Inferior parietal cortex (tissue), 1 donor: ENCODE results near the gene TMCC3.

Source experiments
- DNase-seq: peaks from one replicate; pipeline ENCODE4 v3.0.0-alpha.2; 2016; ENCODE audit errors: extremely low spot score

TMCC3 gene

GRCh38 chr12:94673496-94673895 lies 23.1 kb upstream of the TMCC3 start:
- DNase-seq = no peak

- no peak for DNase-seq
Observed at GRCh38 chr12:94671917-94672316, 21.6 kb upstream of the TMCC3 start.

DNA sequence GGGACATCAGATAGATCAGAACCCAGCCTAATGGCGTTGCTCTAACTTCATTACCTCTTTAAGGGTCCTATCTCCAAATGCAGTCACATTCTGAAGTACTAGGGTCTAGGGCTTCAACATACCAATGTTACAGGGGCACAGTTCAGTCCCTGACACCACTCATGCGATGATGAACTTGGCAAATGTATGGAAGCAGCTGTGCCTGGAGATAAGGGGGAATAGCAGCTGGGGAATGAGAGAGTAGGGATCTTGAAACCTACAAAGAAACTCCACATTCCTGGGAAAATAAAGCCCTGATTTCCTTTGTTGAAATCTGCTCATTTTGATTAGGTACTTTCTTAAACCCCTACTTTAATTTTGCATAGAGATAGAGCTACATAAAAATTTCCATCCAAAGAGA lies 20.5 kb upstream of the TMCC3 start:
- DNase-seq = no peak

DNA sequence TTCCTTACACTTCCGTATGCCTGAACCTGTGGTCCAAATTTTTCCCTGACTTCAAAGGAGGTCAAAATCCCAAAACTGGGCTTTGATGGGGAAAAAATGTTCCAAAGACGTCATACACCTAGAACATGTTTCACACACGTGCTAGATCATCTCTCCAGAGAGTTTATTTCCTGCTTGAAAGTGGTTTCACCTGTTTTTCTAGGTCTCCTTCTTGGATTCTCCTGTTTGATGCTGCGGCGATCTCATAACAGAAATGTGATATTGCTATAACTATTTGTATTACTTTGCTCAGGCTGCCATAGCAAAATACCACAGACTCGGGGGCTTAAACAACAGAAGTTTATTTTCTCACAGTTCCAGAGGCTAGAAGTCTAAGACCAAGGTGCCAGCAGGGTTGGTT lies 19.7 kb upstream of the TMCC3 start:
- DNase-seq = no peak

DNA sequence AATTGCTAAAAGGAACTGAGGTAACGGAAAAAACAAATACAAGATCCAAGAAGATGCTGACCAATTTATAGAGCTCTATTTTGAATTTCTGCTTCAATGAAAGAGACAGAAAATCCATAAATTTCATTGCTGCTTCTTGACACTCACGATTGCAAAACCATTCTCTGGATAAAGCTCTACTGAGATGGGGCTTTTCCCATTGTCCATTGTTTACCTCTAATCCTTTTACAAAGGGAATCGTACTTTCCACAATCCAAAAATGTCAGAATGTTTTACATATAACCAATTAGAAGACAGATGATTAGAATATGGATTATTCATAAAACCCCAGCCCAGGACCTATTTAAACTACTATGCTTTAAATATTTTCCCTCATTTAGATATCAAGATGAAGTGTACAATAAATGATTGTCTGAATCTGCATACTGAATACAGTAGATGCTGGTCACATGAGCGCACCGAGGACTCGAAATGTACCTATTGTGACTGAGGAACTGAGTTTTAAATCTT lies 16.7 kb upstream of the TMCC3 start:
- no peak for DNase-seq

DNA sequence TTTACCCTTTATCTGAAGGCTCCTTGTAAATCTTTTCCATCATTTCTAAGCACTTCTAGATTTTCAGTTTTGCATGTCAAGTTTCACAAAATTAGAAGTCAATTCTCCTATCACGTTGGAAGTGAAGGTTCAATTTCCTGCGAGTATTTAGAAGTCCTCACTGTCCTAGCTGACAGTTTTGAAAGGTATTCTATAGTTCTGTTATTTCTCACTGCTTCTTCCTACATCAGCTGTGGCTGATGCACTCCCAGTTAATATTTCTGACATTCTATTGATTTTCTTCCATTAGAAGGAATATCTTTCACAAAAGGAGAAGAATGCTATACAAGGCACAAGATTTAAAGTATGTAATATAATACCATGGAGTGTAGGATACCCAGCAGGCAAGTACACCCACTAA lies 15.8 kb upstream of the TMCC3 start:
- DNase-seq = no peak

- no peak for DNase-seq
Observed at GRCh38 chr12:94663702-94664101, 13.3 kb upstream of the TMCC3 start.

- peak; percentile 58 for DNase-seq
Observed at GRCh38 chr12:94663071-94663470, 12.7 kb upstream of the TMCC3 start.

- no peak for DNase-seq
Observed at GRCh38 chr12:94660436-94660835, 10.1 kb upstream of the TMCC3 start.

DNA sequence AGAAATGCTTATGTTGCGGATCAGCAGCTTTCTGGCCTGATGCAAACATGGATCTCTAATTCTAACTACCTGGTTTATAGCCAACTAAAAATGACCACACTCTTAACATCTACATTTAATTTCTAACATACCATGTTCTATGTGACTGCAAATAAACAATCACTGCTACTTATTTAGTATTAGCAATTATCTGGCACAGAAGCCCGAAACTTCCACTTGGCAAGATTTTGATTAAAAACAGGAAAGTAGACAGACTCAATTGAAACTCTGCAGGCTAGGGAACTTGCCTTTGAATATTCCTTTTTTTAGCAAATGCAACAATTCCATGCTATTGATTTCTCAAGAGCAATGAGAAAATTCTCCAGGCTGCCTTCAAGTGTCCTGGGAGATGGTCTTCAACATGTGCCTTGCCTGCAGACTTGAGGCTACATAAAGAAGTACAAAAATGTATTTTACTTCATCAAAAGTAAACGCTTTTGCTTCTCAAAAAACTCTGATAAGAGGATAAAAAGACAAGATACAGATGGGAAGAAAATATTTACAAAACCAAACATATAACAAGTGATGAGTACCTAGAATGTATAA lies 9.1 kb upstream of the TMCC3 start:
- DNase-seq = no peak

GRCh38 chr12:94658931-94659330 lies 8.6 kb upstream of the TMCC3 start:
- DNase-seq = no peak

- no peak for DNase-seq
Observed at GRCh38 chr12:94656556-94656955, 6.2 kb upstream of the TMCC3 start.

GRCh38 chr12:94649349-94650142 lies 811 bp downstream of the TMCC3 start:
- no peak for DNase-seq

DNA sequence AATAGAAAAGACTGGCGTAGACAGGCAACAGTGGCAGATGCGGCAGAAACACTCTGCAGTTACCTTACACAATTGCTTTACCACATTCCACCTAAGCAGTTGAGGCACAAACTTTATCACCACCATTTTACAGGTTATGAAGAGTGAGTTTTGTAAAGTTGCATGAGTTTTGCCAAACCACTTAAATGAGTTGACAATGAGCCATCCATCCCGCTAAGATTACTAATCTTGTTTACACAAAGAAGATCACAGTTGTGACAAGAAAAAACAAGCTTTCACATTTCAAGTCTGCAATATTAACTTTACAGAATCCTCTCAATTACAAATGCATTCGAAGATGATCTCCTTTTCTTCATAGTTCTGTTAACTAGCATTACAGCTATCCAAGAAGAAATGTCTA lies 1.8 kb downstream of the TMCC3 start:
- no peak for DNase-seq

- no peak for DNase-seq
Observed at GRCh38 chr12:94644141-94644979, 6.0 kb downstream of the TMCC3 start.

DNA sequence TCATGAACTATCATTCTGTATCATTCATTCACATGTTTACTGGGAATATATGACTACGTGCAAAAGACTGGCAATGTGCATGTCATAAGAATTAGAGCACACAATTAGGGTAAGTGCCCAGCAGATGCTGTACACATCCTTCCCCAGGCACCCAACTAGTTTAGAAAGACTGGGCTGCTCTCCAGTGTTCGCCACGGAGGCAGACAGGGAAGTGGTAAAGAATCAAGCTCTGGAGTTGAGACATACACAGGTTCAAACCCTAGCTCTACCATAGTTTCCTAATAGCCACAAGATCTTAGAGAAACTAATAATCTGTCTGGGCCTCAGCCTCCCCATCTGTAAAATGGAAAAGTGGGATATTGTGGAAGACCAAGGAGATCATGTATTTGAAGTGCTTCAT lies 6.8 kb downstream of the TMCC3 start:
- no peak for DNase-seq

DNA sequence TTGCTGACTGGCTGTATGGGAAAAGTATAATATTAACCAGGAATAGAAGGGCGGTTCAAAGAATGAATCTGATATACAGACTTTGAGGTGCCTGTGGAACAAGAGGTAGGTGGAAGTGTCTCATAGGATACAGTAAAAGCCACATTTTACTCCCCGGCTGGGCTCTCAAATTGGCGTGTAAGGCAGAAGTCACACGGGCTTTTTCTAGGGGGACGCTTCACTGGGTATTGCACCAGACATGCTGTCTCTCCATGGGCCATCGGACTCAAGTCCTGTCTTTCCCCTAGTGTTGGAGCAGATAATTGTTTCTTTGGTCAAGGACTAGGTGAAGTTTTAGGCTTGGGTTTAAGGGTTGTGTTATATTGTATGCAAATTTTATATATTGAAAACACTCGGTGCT lies 9.1 kb downstream of the TMCC3 start:
- no peak for DNase-seq

- no peak for DNase-seq
Observed at GRCh38 chr12:94640134-94640928, 10.0 kb downstream of the TMCC3 start.

DNA sequence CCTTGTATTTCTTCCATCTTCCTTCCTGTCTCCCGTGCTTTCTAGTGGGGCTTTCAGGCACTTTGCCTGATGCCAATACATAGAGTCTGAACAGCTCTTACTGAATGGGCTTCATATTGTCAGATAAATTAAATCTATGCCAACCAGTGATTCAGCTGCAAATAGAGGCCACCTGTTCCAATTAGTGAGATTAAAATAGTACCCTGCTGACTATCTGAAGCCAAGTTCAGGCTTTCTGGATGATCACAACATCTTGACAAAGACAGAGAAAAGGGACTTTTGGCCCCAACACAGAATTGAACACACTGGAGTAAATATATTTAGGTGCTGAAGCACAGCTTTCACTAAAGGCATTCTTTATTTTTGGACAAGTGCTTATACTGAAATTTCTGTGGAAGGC lies 11.8 kb downstream of the TMCC3 start:
- no peak for DNase-seq

DNA sequence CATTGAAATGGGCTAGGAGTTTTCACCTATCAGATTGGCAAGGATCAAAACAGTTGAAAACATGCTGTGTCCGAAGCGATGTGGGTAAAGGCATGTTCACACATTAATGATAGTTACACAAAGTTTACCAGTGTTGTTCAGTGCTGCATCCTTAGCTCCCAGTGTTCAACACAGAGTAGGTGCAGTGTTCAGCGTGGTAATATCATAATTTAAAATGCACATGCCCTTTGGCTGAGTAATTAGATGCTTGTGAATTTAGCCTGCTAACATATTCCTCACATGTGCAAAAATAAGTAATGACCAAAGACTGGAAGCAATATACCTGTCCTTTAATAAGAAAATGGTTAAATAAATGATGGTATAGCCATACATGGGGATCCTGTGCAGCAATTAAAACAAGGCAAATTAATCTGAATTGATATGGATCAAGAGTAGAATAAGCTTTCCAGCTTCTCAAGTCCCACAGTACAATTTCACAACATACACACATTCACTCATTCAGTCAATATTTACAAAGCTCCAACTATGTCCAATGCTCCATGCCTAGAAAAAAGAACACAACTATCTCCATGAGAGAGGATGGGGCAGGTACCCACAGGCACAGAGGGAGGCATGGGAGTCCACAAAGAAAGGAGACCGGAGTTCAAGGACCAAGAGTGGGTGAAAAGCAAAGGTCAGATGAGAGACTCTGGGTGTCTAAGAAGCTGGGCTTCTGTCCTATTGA lies 12.8 kb downstream of the TMCC3 start:
- no peak for DNase-seq

DNA sequence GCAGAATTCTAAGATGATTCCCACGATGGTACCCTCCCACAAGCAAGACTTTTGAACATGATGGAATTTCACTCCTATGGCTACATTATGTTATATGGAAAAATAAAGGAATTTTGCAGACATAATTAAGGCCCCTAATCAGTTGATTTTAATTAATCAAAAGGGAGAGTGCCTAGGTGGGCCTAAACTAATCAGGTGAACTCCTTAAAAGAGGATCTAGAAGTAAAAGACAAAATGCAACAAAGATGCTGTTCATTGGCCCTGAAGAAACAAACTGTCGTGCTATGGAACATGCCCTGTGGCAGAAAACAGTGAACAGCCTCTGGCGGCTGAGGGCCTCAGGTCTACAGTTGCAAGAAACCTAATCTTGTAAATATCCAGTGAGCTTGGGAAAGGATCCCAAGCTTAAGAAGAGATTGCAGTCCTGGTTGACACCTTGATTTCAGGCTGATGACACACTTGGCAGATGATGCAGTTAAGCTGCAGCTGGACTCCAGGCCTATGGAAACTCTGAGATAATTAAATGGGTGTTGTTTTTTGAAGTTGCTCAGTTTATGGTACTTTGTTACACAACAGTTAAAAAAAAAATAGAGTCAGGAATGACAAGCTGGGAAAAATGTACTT lies 13.8 kb downstream of the TMCC3 start:
- DNase-seq = no peak
